ENCODE results near the gene PRKAG2. TPM values are rescaled to one million over a fixed set of nuclear protein-coding genes. Genes with fewer than 3 reads are reported as not detected.

The PRKAG2 gene
- total and polyA plus RNA-seq, 2 experiments from 2014 or later, result 9.1 to 14.9 TPM

DNA sequence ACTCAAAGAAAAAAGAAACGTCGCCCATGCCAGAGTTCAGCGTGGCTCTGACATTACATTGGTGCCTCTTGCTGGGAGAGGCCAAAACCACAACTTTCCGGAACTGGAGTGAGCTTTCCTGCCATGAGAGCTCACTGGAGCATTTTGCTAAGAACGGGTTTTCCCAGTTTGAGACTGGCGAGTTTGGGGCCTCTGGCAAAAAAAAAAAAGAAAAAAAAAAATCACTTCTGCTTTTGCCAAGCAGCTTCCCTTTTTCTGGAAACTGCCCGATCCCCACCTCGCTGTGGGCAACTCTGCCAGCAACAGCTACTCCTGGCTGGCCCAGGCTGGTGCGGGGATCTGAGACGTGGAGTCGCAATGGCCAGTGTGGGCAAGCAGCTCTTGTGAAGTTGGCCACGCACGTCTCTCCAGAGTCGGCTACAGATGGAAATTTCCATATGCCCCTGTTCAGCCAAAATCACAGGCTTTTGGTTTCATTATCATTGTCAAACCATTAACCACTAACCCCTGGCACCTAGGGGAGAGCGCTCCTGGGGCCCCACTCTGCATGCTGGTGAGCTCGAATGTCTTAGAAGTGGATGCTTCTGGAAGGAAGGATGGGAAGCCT lies 25.7 kb downstream of the PRKAG2 start:
- no peak overlapping the region for H2AFZ ChIP-seq
- Mint-ChIP-seq H3K27ac (no peak overlapping the region), H3K4me3 (no peak overlapping the region), H3K4me1 (peaks cover 8% of the 10 kb centered on the region; the same call in 2 of the 3 replicates), H3K27me3 (ENCODE audit: insufficient read depth, low read depth, poor library complexity) (peaks cover 8% of the 10 kb centered on the region), H3K36me3 (ENCODE audit: low read depth) (no peaks in the 10 kb centered on the region), H3K9me3 (no peaks in the 10 kb centered on the region; the same call in 2 of the 3 replicates)
- no peak overlapping the region for H3K27ac ChIP-seq (ENCODE audit: low read depth)
- no peaks in the 10 kb centered on the region for H3K9me2 ChIP-seq (ENCODE audit: insufficient read depth)
- ATAC-seq, result no peak
- no peaks in the 10 kb centered on the region for H3K36me3 ChIP-seq (ENCODE audit: insufficient read depth)
- H3F3A ChIP-seq (replicated peaks; ENCODE audit: low read depth), result no peaks in the 10 kb centered on the region
- no peak for DNase-seq (ENCODE audit: low spot score)
- H3K27me3 ChIP-seq (ENCODE audit: insufficient read depth), result no peaks in the 10 kb centered on the region
- no peak overlapping the region for H3K4me2 ChIP-seq
- no peaks in the 10 kb centered on the region for H4K20me1 ChIP-seq (replicated peaks; ENCODE audit: insufficient read depth)
- no peak overlapping the region for H3K4me3 ChIP-seq
- H3K79me2 ChIP-seq (replicated peaks; ENCODE audit: insufficient read depth), result no peaks in the 10 kb centered on the region
- TF ChIP-seq CTCF (conservative IDR thresholded peaks at IDR 0.05; ENCODE audit: low read depth in 2 of 2) (no peak), STAT1 (IDR thresholded peaks at IDR 0.05; ENCODE audit: unreplicated experiment) (no peak), JUNB (IDR thresholded peaks at IDR 0.05; ENCODE audit: unreplicated experiment) (no peak), ZNF114 (CRISPR knock-in tag; IDR thresholded peaks at IDR 0.05) (no peak), EZH2phosphoT487 (IDR thresholded peaks at IDR 0.05; ENCODE audit: unreplicated experiment) (no peak), ZNF331 (CRISPR knock-in tag; IDR thresholded peaks at IDR 0.05; ENCODE audit: low read depth) (no peak), NANOG (IDR thresholded peaks at IDR 0.05; ENCODE audit: borderline replicate concordance) (no peak), POLR2AphosphoS5 (IDR thresholded peaks at IDR 0.05; ENCODE audit: low read depth) (no peak), CREB1 (CRISPR knock-in tag; IDR thresholded peaks at IDR 0.05; ENCODE audit: low read depth) (no peak), EZH2 (IDR thresholded peaks at IDR 0.05; ENCODE audit: low read depth, unreplicated experiment) (no peak), REST (IDR thresholded peaks at IDR 0.05; ENCODE audit: unreplicated experiment) (no peak)
- TF ChIP-seq, protein P1, sequence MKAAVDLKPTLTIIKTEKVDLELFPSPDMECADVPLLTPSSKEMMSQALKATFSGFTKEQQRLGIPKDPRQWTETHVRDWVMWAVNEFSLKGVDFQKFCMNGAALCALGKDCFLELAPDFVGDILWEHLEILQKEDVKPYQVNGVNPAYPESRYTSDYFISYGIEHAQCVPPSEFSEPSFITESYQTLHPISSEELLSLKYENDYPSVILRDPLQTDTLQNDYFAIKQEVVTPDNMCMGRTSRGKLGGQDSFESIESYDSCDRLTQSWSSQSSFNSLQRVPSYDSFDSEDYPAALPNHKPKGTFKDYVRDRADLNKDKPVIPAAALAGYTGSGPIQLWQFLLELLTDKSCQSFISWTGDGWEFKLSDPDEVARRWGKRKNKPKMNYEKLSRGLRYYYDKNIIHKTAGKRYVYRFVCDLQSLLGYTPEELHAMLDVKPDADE (IDR thresholded peaks at IDR 0.05), result no peak
- TF ChIP-seq, protein P2, sequence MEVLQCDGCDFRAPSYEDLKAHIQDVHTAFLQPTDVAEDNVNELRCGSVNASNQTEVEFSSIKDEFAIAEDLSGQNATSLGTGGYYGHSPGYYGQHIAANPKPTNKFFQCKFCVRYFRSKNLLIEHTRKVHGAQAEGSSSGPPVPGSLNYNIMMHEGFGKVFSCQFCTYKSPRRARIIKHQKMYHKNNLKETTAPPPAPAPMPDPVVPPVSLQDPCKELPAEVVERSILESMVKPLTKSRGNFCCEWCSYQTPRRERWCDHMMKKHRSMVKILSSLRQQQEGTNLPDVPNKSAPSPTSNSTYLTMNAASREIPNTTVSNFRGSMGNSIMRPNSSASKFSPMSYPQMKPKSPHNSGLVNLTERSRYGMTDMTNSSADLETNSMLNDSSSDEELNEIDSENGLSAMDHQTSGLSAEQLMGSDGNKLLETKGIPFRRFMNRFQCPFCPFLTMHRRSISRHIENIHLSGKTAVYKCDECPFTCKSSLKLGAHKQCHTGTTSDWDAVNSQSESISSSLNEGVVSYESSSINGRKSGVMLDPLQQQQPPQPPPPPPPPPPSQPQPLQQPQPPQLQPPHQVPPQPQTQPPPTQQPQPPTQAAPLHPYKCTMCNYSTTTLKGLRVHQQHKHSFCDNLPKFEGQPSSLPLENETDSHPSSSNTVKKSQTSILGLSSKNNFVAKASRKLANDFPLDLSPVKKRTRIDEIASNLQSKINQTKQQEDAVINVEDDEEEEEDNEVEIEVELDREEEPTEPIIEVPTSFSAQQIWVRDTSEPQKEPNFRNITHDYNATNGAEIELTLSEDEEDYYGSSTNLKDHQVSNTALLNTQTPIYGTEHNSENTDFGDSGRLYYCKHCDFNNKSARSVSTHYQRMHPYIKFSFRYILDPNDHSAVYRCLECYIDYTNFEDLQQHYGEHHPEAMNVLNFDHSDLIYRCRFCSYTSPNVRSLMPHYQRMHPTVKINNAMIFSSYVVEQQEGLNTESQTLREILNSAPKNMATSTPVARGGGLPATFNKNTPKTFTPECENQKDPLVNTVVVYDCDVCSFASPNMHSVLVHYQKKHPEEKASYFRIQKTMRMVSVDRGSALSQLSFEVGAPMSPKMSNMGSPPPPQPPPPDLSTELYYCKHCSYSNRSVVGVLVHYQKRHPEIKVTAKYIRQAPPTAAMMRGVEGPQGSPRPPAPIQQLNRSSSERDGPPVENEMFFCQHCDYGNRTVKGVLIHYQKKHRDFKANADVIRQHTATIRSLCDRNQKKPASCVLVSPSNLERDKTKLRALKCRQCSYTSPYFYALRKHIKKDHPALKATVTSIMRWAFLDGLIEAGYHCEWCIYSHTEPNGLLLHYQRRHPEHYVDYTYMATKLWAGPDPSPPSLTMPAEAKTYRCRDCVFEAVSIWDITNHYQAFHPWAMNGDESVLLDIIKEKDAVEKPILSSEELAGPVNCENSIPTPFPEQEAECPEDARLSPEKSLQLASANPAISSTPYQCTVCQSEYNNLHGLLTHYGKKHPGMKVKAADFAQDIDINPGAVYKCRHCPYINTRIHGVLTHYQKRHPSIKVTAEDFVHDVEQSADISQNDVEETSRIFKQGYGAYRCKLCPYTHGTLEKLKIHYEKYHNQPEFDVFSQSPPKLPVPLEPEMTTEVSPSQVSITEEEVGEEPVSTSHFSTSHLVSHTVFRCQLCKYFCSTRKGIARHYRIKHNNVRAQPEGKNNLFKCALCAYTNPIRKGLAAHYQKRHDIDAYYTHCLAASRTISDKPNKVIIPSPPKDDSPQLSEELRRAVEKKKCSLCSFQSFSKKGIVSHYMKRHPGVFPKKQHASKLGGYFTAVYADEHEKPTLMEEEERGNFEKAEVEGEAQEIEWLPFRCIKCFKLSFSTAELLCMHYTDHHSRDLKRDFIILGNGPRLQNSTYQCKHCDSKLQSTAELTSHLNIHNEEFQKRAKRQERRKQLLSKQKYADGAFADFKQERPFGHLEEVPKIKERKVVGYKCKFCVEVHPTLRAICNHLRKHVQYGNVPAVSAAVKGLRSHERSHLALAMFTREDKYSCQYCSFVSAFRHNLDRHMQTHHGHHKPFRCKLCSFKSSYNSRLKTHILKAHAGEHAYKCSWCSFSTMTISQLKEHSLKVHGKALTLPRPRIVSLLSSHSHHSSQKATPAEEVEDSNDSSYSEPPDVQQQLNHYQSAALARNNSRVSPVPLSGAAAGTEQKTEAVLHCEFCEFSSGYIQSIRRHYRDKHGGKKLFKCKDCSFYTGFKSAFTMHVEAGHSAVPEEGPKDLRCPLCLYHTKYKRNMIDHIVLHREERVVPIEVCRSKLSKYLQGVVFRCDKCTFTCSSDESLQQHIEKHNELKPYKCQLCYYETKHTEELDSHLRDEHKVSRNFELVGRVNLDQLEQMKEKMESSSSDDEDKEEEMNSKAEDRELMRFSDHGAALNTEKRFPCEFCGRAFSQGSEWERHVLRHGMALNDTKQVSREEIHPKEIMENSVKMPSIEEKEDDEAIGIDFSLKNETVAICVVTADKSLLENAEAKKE (CRISPR knock-in tag; IDR thresholded peaks at IDR 0.05), result no peak
- no peaks in the 10 kb centered on the region for H3K4me1 ChIP-seq (ENCODE audit: insufficient read depth)
